ENCODE data around the gene PRIMA1. TPM values are rescaled to one million over a fixed set of nuclear protein-coding genes. Genes with fewer than 3 reads are reported as not detected.
A peak's percentile ranks its signal among the peaks of the same experiment; 100 is the strongest.

Gene PRIMA1
- total and polyA plus RNA-seq, 4 donors = 0.38 to 8.9 (median 3.7) TPM

GRCh38 chr14:93753647-93754046 lies 34.6 kb downstream of the PRIMA1 start:
- H3K36me3 ChIP-seq (ENCODE audit: control insufficient read depth in 1 of 2, insufficient read depth in 2 of 2, low read length in 1 of 2) = no peaks in the 10 kb centered on the region
- no peaks in the 10 kb centered on the region for H3K27me3 ChIP-seq (ENCODE audit: control insufficient read depth in 1 of 2, insufficient read depth in 2 of 2, low read length in 1 of 2)
- ATAC-seq (ENCODE audit: low FRiP score) (no peak), DNase-seq (no peak)
- intact Hi-C loops (cut with DNase I) = no loop called here
- 98% methylated on average over 8 of the region's 8 CpGs for WGBS, 2 donors
- no peak overlapping the region for H3K4me3 ChIP-seq (ENCODE audit: low read length in 2 of 2)
- H3K27ac ChIP-seq (ENCODE audit: low read depth in 1 of 2, low read length in 2 of 2) = no peak overlapping the region
- H3K9me3 ChIP-seq (ENCODE audit: control insufficient read depth, low read length) = no peaks in the 10 kb centered on the region
- no peaks in the 10 kb centered on the region for H3K4me1 ChIP-seq (ENCODE audit: control insufficient read depth in 1 of 2, insufficient read depth in 2 of 2, low read length in 2 of 2)

DNA sequence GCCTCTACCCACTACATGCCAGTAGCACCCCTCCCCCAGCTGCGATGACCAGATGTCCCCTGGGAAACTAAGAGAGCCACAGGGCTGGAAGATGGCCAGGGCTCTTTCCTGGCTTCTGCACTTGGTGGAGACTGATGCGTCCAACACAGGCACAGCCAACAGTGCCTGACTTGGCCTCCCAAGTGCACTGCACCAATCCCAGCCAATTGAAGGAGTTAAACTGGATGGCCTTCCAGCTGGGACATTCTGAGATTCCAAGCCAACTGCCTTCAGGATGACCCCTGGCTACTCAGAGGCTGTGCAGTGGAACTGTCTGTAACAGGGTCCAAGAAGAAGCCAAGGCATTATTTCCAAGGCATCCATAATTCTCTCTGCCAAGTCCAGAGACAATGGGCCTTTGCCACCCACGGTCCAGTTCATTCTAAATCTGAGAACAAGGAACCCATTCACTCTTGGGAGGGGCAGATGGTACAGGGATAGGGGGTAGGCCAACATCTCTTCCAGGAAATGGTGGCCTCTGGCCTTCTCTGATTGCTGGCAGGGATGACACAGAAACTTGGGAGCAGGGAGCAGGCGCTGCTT lies 35.2 kb downstream of the PRIMA1 start:
- intact Hi-C loops (cut with DNase I) = no loop called here
- H3K4me3 ChIP-seq (ENCODE audit: low read length in 2 of 2) = no peak overlapping the region
- 30 to 38% methylated on average over 4 of the region's 4 CpGs for WGBS, 2 donors
- H3K4me1 ChIP-seq (ENCODE audit: control insufficient read depth in 1 of 2, insufficient read depth in 2 of 2, low read length in 2 of 2) = no peaks in the 10 kb centered on the region
- H3K27ac ChIP-seq (ENCODE audit: low read depth in 1 of 2, low read length in 2 of 2) = no peak overlapping the region
- peak; percentile 64 to 89 for DNase-seq
- H3K9me3 ChIP-seq (ENCODE audit: control insufficient read depth, low read length) = no peaks in the 10 kb centered on the region
- no peaks in the 10 kb centered on the region for H3K27me3 ChIP-seq (ENCODE audit: control insufficient read depth in 1 of 2, insufficient read depth in 2 of 2, low read length in 1 of 2)
- ATAC-seq (ENCODE audit: low FRiP score) = peak; percentile 26
- H3K36me3 ChIP-seq (ENCODE audit: control insufficient read depth in 1 of 2, insufficient read depth in 2 of 2, low read length in 1 of 2) = no peaks in the 10 kb centered on the region

- ATAC-seq (ENCODE audit: low FRiP score) = no peak
- Histone ChIP-seq H3K4me1 (ENCODE audit: control insufficient read depth in 1 of 2, insufficient read depth in 2 of 2, low read length in 2 of 2) (no peaks in the 10 kb centered on the region), H3K4me3 (ENCODE audit: low read length in 2 of 2) (no peak overlapping the region), H3K27me3 (ENCODE audit: control insufficient read depth in 1 of 2, insufficient read depth in 2 of 2, low read length in 1 of 2) (no peaks in the 10 kb centered on the region), H3K9me3 (ENCODE audit: control insufficient read depth, low read length) (no peaks in the 10 kb centered on the region), H3K27ac (ENCODE audit: low read depth in 1 of 2, low read length in 2 of 2) (no peak overlapping the region), H3K36me3 (ENCODE audit: control insufficient read depth in 1 of 2, insufficient read depth in 2 of 2, low read length in 1 of 2) (no peaks in the 10 kb centered on the region)
- intact Hi-C loops (cut with DNase I) = no loop called here
- 64 to 68% methylated on average over 19 of the region's 19 CpGs for WGBS, 2 donors
- no peak for DNase-seq
Observed at GRCh38 chr14:93751946-93752655, 36.2 kb downstream of the PRIMA1 start.

DNA sequence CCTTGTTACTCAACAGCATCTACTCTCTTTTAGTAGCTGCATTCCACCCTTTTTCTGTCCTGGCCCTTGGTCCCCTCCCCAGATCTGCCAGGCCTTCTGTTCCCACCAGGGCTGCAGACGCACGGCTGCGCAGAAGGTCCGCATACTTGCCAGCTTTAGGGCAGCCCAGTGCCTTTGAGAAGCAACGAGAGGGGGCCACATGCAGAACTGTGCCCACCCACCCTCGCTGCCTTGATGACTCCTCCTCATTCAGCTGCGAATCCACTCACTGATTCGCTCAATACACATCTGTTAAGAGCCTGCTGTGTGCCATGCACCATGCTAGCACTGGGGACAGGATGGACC lies 39.2 kb downstream of the PRIMA1 start:
- DNase-seq (no peak), ATAC-seq (ENCODE audit: low FRiP score) (no peak)
- 91 to 93% methylated on average over 8 of the region's 8 CpGs for WGBS, 2 donors
- Histone ChIP-seq H3K4me1 (ENCODE audit: control insufficient read depth in 1 of 2, insufficient read depth in 2 of 2, low read length in 2 of 2) (no peaks in the 10 kb centered on the region), H3K4me3 (ENCODE audit: low read length in 2 of 2) (no peak overlapping the region), H3K36me3 (ENCODE audit: control insufficient read depth in 1 of 2, insufficient read depth in 2 of 2, low read length in 1 of 2) (no peaks in the 10 kb centered on the region), H3K27ac (ENCODE audit: low read depth in 1 of 2, low read length in 2 of 2) (no peak overlapping the region), H3K27me3 (ENCODE audit: control insufficient read depth in 1 of 2, insufficient read depth in 2 of 2, low read length in 1 of 2) (no peaks in the 10 kb centered on the region), H3K9me3 (ENCODE audit: control insufficient read depth, low read length) (no peaks in the 10 kb centered on the region)
- intact Hi-C loops (cut with DNase I) = no loop called here

GRCh38 chr14:93748208-93749075 lies 39.8 kb downstream of the PRIMA1 start:
- H3K36me3 ChIP-seq (ENCODE audit: control insufficient read depth in 1 of 2, insufficient read depth in 2 of 2, low read length in 1 of 2) = no peaks in the 10 kb centered on the region
- intact Hi-C loops (cut with DNase I) = no loop called here
- DNase-seq (no peak), ATAC-seq (ENCODE audit: low FRiP score) (no peak)
- no peaks in the 10 kb centered on the region for H3K27me3 ChIP-seq (ENCODE audit: control insufficient read depth in 1 of 2, insufficient read depth in 2 of 2, low read length in 1 of 2)
- no peaks in the 10 kb centered on the region for H3K4me1 ChIP-seq (ENCODE audit: control insufficient read depth in 1 of 2, insufficient read depth in 2 of 2, low read length in 2 of 2)
- H3K4me3 ChIP-seq (ENCODE audit: low read length in 2 of 2) = no peak overlapping the region
- H3K9me3 ChIP-seq (ENCODE audit: control insufficient read depth, low read length) = no peaks in the 10 kb centered on the region
- WGBS, 2 donors = 71 to 79% methylated on average over 25 of the region's 25 CpGs
- no peak overlapping the region for H3K27ac ChIP-seq (ENCODE audit: low read depth in 1 of 2, low read length in 2 of 2)

- ATAC-seq (ENCODE audit: low FRiP score) (no peak), DNase-seq (no peak)
- no peak overlapping the region for H3K4me3 ChIP-seq (ENCODE audit: low read length in 2 of 2)
- H3K27me3 ChIP-seq (ENCODE audit: control insufficient read depth in 1 of 2, insufficient read depth in 2 of 2, low read length in 1 of 2) = no peaks in the 10 kb centered on the region
- WGBS, 2 donors = 94% methylated on average over 1 of the region's 1 CpG
- H3K27ac ChIP-seq (ENCODE audit: low read depth in 1 of 2, low read length in 2 of 2) = no peak overlapping the region
- no peaks in the 10 kb centered on the region for H3K36me3 ChIP-seq (ENCODE audit: control insufficient read depth in 1 of 2, insufficient read depth in 2 of 2, low read length in 1 of 2)
- intact Hi-C loops (cut with DNase I) = no loop called here
- H3K4me1 ChIP-seq (ENCODE audit: control insufficient read depth in 1 of 2, insufficient read depth in 2 of 2, low read length in 2 of 2) = no peaks in the 10 kb centered on the region
- H3K9me3 ChIP-seq (ENCODE audit: control insufficient read depth, low read length) = no peaks in the 10 kb centered on the region
Observed at GRCh38 chr14:93747560-93747959, 40.7 kb downstream of the PRIMA1 start.

- no peak for DNase-seq
- H3K36me3 ChIP-seq (ENCODE audit: control insufficient read depth in 1 of 2, insufficient read depth in 2 of 2, low read length in 1 of 2) = no peaks in the 10 kb centered on the region
- H3K9me3 ChIP-seq (ENCODE audit: control insufficient read depth, low read length) = no peaks in the 10 kb centered on the region
- no peaks in the 10 kb centered on the region for H3K27me3 ChIP-seq (ENCODE audit: control insufficient read depth in 1 of 2, insufficient read depth in 2 of 2, low read length in 1 of 2)
- no peak overlapping the region for H3K4me3 ChIP-seq (ENCODE audit: low read length in 2 of 2)
- ATAC-seq (ENCODE audit: low FRiP score) = no peak
- no peak overlapping the region for H3K27ac ChIP-seq (ENCODE audit: low read depth in 1 of 2, low read length in 2 of 2)
- 79 to 87% methylated on average over 15 of the region's 15 CpGs for WGBS, 2 donors
- intact Hi-C loops (cut with DNase I) = no loop called here
- no peaks in the 10 kb centered on the region for H3K4me1 ChIP-seq (ENCODE audit: control insufficient read depth in 1 of 2, insufficient read depth in 2 of 2, low read length in 2 of 2)
Observed at GRCh38 chr14:93747102-93747501, 41.2 kb downstream of the PRIMA1 start.

DNA sequence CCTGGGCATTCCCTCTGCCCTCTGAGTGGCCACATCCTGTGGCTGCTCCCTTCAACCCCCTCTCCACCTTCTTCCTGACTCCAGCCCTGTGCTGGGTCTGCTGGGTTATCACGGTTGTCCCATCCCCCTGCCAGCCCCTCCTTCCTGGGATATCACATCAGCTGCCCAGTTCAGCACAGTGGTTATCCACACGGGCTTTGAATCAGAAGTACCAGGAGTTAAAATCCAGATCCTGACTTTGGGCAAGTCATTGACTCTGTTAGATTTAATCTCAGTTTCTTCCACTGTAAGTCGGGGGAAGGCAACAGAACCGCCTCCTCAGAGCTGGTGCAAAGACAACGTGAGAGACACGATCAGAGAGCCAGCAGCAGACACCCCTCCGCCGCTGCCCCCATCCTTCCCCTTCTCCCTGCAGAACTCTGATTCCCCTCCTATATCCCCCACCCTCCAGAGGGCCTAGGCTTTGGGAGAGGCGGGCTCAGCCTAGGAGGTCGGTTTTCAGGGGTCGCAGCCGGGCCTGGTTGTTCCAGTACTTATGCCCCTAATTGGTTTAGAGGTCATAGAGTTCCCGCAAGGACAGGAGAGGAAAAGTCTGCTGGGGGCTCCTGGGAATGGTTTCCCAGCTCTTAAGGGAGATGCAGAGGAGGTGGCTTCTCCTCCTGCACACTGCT lies 42.5 kb downstream of the PRIMA1 start:
- H3K4me3 ChIP-seq (ENCODE audit: low read length in 2 of 2) = no peak overlapping the region
- intact Hi-C loops (cut with DNase I) = no loop called here
- H3K4me1 ChIP-seq (ENCODE audit: control insufficient read depth in 1 of 2, insufficient read depth in 2 of 2, low read length in 2 of 2) = no peaks in the 10 kb centered on the region
- no peak overlapping the region for H3K27ac ChIP-seq (ENCODE audit: low read depth in 1 of 2, low read length in 2 of 2)
- WGBS, 2 donors = 81 to 84% methylated on average over 13 of the region's 13 CpGs
- no peaks in the 10 kb centered on the region for H3K9me3 ChIP-seq (ENCODE audit: control insufficient read depth, low read length)
- DNase-seq (peak in 1 of 2 donors; percentile 55), ATAC-seq (ENCODE audit: low FRiP score) (no peak)
- H3K27me3 ChIP-seq (ENCODE audit: control insufficient read depth in 1 of 2, insufficient read depth in 2 of 2, low read length in 1 of 2) = no peaks in the 10 kb centered on the region
- H3K36me3 ChIP-seq (ENCODE audit: control insufficient read depth in 1 of 2, insufficient read depth in 2 of 2, low read length in 1 of 2) = no peaks in the 10 kb centered on the region

Measured in aorta (tissue), 5 donors.